DOHH2 (cell line): ENCODE measurements around the gene TEKTIP1.

Source experiments
- H3F3A ChIP-seq: fragments of 200-600 bp; sonication (generic), shearing (Covaris generic); 2 replicates; pipeline ENCODE4 v1.6.0; 2016; ENCODE audit warnings: antibody characterized with exemption, mild to moderate bottlenecking; ENCODE audit not compliant: control insufficient read depth, insufficient read depth
- H3K27ac ChIP-seq: fragments of 200-600 bp; sonication (generic); 2 replicates; pipeline ENCODE4 v1.5.1; 2014; ENCODE audit warnings: low read depth, mild to moderate bottlenecking, low read length, moderate library complexity
- H3K27me3 ChIP-seq: fragments of 200-600 bp; sonication (generic); 2 replicates; pipeline ENCODE4 v1.6.1; 2014; ENCODE audit warnings: mild to moderate bottlenecking, low read length, mixed read lengths; ENCODE audit not compliant: control insufficient read depth
- H3K36me3 ChIP-seq: fragments of 200-600 bp; sonication (generic); 2 replicates; pipeline ENCODE4 v1.6.1; 2014; ENCODE audit warnings: mild to moderate bottlenecking, low read length, moderate library complexity, mixed read lengths; ENCODE audit not compliant: control insufficient read depth
- H3K4me1 ChIP-seq: fragments of 200-600 bp; sonication (generic); 2 replicates; pipeline ENCODE4 v1.6.1; 2014; ENCODE audit warnings: mild to moderate bottlenecking, low read length, mixed read lengths; ENCODE audit not compliant: control insufficient read depth
- H3K4me2 ChIP-seq: fragments of 200-600 bp; sonication (generic); 2 replicates; pipeline ENCODE4 v1.6.0; 2014; ENCODE audit warnings: mild to moderate bottlenecking, low read length, moderate library complexity
- H3K4me3 ChIP-seq: fragments of 200-600 bp; sonication (generic); 2 replicates; pipeline ENCODE4 v1.5.1; 2014; ENCODE audit warnings: mild to moderate bottlenecking, low read length, mixed read lengths
- H3K79me2 ChIP-seq: fragments of 200-600 bp; sonication (generic); 2 replicates; pipeline ENCODE4 v1.6.1; 2014; ENCODE audit warnings: mild to moderate bottlenecking, low read length, mixed read lengths; ENCODE audit not compliant: control insufficient read depth
- H3K9me2 ChIP-seq: fragments of 200-600 bp; sonication (generic); replicated peaks from 2 replicates; pipeline ENCODE4 v1.6.1; 2014; ENCODE audit warnings: mild to moderate bottlenecking, low read length, mixed read lengths; ENCODE audit not compliant: control insufficient read depth
- H3K9me3 ChIP-seq: fragments of 200-600 bp; sonication (generic); 2 replicates; pipeline ENCODE4 v1.6.1; 2014; ENCODE audit warnings: antibody characterized with exemption, low read length, mixed read lengths; ENCODE audit not compliant: control insufficient read depth, insufficient read depth
- H4K20me1 ChIP-seq: fragments of 200-600 bp; sonication (generic); 2 replicates; pipeline ENCODE4 v1.6.0; 2014; ENCODE audit warnings: low read depth, mild to moderate bottlenecking, antibody characterized with exemption, low read length, moderate library complexity; ENCODE audit not compliant: control insufficient read depth, insufficient read depth
- CTCF ChIP-seq: fragments of 200-600 bp; sonication (generic); IDR thresholded peaks from one replicate; pipeline ENCODE4 v1.5.1; 2014; ENCODE audit warnings: antibody characterized with exemption, mild to moderate bottlenecking, low read depth, low read length; ENCODE audit not compliant: poor library complexity, severe bottlenecking
- EZH2phosphoT487 ChIP-seq: fragments of 200-600 bp; sonication (generic); IDR thresholded peaks from 2 replicates; pipeline ENCODE4 v1.6.1; 2017; ENCODE audit warnings: borderline replicate concordance, mild to moderate bottlenecking, antibody characterized with exemption, low read length, moderate library complexity, mixed read lengths

TEKTIP1 gene

GRCh38 chr19:3550947-3551791 is 12.2 kb downstream of the TEKTIP1 start:
- Histone ChIP-seq H3K27ac (no peak overlapping the region), H3K4me1 (peaks cover 41% of the 10 kb centered on the region), H3K36me3 (peaks cover 34% of the 10 kb centered on the region)

GRCh38 chr19:3551792-3552095 is 12.8 kb downstream of the TEKTIP1 start:
- Histone ChIP-seq H3K9me2 (no peaks in the 10 kb centered on the region), H3F3A (peaks cover 17% of the 10 kb centered on the region), H3K4me3 (no peak overlapping the region), H3K27me3 (no peaks in the 10 kb centered on the region), H3K9me3 (no peaks in the 10 kb centered on the region), H3K4me1 (peaks cover 47% of the 10 kb centered on the region), H3K4me2 (no peak overlapping the region), H4K20me1 (peaks cover 3% of the 10 kb centered on the region; the same call in 1 of the 2 replicates), H3K79me2 (peaks cover 51% of the 10 kb centered on the region), H3K36me3 (peaks cover 30% of the 10 kb centered on the region), H3K27ac (no peak overlapping the region)
- TF ChIP-seq CTCF (no peak), EZH2phosphoT487 (no peak)

More at GRCh38 chr19:3550947-3551791, 12.2 kb downstream of the TEKTIP1 start:
- Histone ChIP-seq H3K79me2 (peaks cover 45% of the 10 kb centered on the region), H3K9me2 (no peaks in the 10 kb centered on the region), H3K4me2 (no peak overlapping the region), H4K20me1 (peaks cover 3% of the 10 kb centered on the region; the same call in 1 of the 2 replicates), H3K9me3 (no peaks in the 10 kb centered on the region), H3K27me3 (no peaks in the 10 kb centered on the region), H3K4me3 (no peak overlapping the region), H3F3A (peaks cover 17% of the 10 kb centered on the region)
- TF ChIP-seq CTCF (no peak), EZH2phosphoT487 (no peak)

GRCh38 chr19:3554254-3555083 is 15.5 kb downstream of the TEKTIP1 start:
- Histone ChIP-seq H3K79me2 (peaks cover 56% of the 10 kb centered on the region), H3F3A (peaks cover 17% of the 10 kb centered on the region), H3K4me3 (peak overlapping the region; percentile 51), H3K4me2 (peak overlapping the region; percentile 95), H3K27me3 (no peaks in the 10 kb centered on the region), H3K27ac (peak overlapping the region; percentile 81), H4K20me1 (no peaks in the 10 kb centered on the region; the same call in 1 of the 2 replicates), H3K36me3 (peaks cover 11% of the 10 kb centered on the region; the same call in 1 of the 2 replicates), H3K9me2 (no peaks in the 10 kb centered on the region), H3K9me3 (no peaks in the 10 kb centered on the region), H3K4me1 (peaks cover 57% of the 10 kb centered on the region)
- no peak for TF ChIP-seq CTCF
- TF ChIP-seq EZH2phosphoT487, result no peak
